ENCODE data around the gene XRN2.

The XRN2 gene

DNA sequence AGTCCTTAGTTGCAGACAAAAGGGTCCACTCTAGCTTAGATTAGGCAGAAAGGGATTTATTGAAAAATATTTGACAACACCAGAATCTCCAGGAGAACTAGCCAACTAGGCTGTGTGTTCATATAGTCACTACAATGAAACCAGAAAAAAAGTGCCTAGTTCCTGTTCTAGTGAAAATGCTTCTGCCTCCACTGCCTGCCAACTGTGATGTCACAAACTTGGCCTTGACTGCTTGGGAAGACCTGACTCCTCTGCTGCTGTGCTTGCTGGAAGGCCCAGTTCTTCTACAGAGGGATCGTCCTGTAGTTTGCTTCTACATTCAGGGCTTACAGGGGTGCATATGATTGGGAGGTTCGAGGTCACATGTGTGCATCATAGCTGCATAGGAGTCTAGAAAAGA lies 40.3 kb upstream of the XRN2 start:
- TF ChIP-seq, protein P1, sequence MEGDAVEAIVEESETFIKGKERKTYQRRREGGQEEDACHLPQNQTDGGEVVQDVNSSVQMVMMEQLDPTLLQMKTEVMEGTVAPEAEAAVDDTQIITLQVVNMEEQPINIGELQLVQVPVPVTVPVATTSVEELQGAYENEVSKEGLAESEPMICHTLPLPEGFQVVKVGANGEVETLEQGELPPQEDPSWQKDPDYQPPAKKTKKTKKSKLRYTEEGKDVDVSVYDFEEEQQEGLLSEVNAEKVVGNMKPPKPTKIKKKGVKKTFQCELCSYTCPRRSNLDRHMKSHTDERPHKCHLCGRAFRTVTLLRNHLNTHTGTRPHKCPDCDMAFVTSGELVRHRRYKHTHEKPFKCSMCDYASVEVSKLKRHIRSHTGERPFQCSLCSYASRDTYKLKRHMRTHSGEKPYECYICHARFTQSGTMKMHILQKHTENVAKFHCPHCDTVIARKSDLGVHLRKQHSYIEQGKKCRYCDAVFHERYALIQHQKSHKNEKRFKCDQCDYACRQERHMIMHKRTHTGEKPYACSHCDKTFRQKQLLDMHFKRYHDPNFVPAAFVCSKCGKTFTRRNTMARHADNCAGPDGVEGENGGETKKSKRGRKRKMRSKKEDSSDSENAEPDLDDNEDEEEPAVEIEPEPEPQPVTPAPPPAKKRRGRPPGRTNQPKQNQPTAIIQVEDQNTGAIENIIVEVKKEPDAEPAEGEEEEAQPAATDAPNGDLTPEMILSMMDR (IDR thresholded peaks at IDR 0.05), result no peak
- Histone ChIP-seq H3K4me3 (ENCODE audit: low read depth, low read length) (no peak overlapping the region), H3K4me2 (ENCODE audit: low read length) (no peak overlapping the region), H3K9ac (no peak overlapping the region), H3K4me1 (no peaks in the 10 kb centered on the region), H3K27ac (no peak overlapping the region), H3K27me3 (ENCODE audit: control insufficient read depth, insufficient read depth, low read length) (no peaks in the 10 kb centered on the region), H2AFZ (no peak overlapping the region), H3K36me3 (ENCODE audit: control insufficient read depth, insufficient read depth, low read length) (no peaks in the 10 kb centered on the region), H3K79me2 (no peaks in the 10 kb centered on the region), H3K9me3 (ENCODE audit: control insufficient read depth, low read length) (no peaks in the 10 kb centered on the region)

DNA sequence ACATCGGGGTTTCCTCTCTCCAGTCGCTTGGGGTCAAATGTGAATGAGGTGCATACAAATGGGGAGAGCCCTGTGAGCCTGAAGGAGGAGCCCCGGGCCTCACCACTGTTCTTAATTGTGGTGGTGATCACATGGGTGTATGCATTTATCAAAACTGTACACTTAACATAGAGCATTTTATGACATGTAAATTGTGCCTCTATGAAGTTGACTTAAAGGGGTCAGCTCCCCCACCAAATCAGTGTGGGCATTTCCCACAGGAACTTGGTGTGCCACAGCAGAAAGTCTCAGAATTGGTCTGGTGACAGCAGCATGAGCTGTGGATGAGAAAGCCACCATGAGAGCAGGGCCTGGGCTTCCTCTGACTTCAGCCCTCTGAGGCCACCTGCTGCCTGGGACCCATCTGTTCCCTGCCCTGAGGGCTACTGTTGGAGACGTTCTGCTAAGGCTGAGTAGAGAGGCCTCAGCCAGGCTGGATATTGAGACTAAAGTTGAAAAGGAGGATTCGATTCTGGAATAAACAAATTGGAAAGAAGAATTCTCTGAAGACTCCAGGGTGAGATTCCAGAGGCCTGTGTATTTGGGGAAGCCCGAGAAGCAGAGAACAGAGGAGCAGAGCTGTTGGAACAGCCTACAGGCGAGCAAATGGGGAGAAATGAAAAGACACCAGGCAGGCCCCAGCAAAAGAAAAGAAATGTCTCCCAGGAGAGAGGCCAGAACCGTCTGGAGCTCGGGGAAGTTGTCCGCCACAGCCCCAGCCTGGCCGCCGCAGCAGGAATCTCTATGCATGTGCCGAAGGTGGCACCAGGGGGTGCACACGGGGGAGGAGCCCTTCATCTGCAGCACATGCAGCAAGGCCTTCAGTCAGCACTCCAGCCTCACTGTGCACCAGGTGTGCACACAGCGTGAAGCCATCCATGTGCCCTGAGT lies 37.6 kb upstream of the XRN2 start:
- no peaks in the 10 kb centered on the region for H3K36me3 ChIP-seq (ENCODE audit: control insufficient read depth, insufficient read depth, low read length)
- TF ChIP-seq, protein P1 (IDR thresholded peaks at IDR 0.05), result no peak

DNA sequence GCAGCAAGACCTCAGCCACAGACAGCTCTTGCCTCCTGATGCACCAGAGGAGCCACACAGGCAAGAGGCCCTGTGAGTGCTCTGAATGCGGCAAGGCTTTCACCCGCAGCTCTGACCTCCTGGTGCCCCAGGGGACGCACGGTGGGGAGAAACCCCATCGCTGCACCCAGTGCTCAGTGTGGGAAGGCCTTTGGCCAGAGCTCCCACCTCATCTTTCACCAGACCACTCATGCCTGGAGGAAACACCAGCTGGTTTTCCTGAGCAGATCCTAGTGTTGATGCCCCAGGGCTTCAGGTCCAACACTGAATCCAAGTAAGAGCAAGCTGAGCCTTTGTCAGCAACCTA lies 37.0 kb upstream of the XRN2 start:
- no peak overlapping the region for H3K4me2 ChIP-seq (ENCODE audit: low read length)
- H3K9ac ChIP-seq, result no peak overlapping the region
- no peaks in the 10 kb centered on the region for H3K36me3 ChIP-seq (ENCODE audit: control insufficient read depth, insufficient read depth, low read length)
- no peaks in the 10 kb centered on the region for H3K79me2 ChIP-seq
- no peaks in the 10 kb centered on the region for H3K9me3 ChIP-seq (ENCODE audit: control insufficient read depth, low read length)
- no peaks in the 10 kb centered on the region for H3K27me3 ChIP-seq (ENCODE audit: control insufficient read depth, insufficient read depth, low read length)
- no peak overlapping the region for H3K27ac ChIP-seq
- H3K4me1 ChIP-seq, result no peaks in the 10 kb centered on the region
- H2AFZ ChIP-seq, result no peak overlapping the region
- H3K4me3 ChIP-seq (ENCODE audit: low read depth, low read length), result no peak overlapping the region
- TF ChIP-seq, protein P1 (IDR thresholded peaks at IDR 0.05), result no peak

More for the DNA sequence above, 37.6 kb upstream of the XRN2 start:
- Histone ChIP-seq H3K27ac (no peak overlapping the region), H3K9ac (no peak overlapping the region), H3K4me2 (ENCODE audit: low read length) (no peak overlapping the region), H3K4me1 (no peaks in the 10 kb centered on the region), H3K9me3 (ENCODE audit: control insufficient read depth, low read length) (no peaks in the 10 kb centered on the region), H3K27me3 (ENCODE audit: control insufficient read depth, insufficient read depth, low read length) (no peaks in the 10 kb centered on the region), H3K79me2 (no peaks in the 10 kb centered on the region), H3K4me3 (ENCODE audit: low read depth, low read length) (no peak overlapping the region), H2AFZ (no peak overlapping the region)

DNA sequence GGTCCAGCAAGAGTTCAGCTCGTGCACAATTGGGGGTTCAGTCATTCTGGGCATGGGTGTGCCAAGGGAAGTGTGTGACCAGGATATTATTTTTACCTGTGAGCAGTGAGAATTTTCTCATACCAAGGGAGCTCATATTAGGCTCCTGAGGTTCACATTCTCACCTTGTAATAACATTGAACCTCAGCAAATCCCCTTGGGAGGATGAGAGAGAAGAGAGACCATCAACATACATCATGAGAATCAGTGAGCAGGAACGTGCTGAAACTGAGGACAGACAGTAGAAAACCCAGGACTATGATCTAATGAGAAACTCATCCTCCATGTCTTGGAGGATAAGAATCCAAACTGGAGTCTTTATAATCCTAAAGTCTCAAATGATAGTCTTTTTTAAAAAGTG lies 33.4 kb upstream of the XRN2 start:
- Histone ChIP-seq H3K79me2 (no peaks in the 10 kb centered on the region), H3K27ac (no peak overlapping the region), H3K9me3 (ENCODE audit: control insufficient read depth, low read length) (no peaks in the 10 kb centered on the region), H3K27me3 (ENCODE audit: control insufficient read depth, insufficient read depth, low read length) (no peaks in the 10 kb centered on the region), H3K4me3 (ENCODE audit: low read depth, low read length) (no peak overlapping the region), H3K4me1 (no peaks in the 10 kb centered on the region), H3K4me2 (ENCODE audit: low read length) (no peak overlapping the region), H3K36me3 (ENCODE audit: control insufficient read depth, insufficient read depth, low read length) (no peaks in the 10 kb centered on the region), H2AFZ (no peak overlapping the region), H3K9ac (no peak overlapping the region)
- TF ChIP-seq, protein P1 (IDR thresholded peaks at IDR 0.05), result no peak

DNA sequence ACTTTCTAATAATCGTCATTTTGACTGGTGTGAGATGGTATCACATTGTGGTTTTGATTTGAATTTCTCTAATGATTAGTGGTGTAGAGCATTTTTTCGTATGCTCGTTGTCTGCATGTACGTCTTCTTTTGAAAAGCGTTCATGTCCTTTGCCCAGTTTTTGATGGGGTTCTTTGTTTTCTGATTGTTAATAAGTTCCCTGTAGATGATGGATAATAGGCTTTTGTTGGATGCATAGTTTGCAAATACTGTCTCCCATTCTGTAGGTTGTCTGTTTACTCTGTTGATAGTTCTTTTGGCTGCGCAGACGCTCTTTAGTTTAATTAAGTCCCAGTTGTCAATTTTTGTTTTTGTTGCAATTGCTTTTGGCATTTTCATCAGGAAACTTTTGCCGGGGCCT lies 32.3 kb upstream of the XRN2 start:
- H3K9ac ChIP-seq, result no peak overlapping the region
- no peak overlapping the region for H3K27ac ChIP-seq
- H3K4me3 ChIP-seq (ENCODE audit: low read depth, low read length), result no peak overlapping the region
- H3K79me2 ChIP-seq, result no peaks in the 10 kb centered on the region
- no peak overlapping the region for H2AFZ ChIP-seq
- H3K36me3 ChIP-seq (ENCODE audit: control insufficient read depth, insufficient read depth, low read length), result no peaks in the 10 kb centered on the region
- H3K9me3 ChIP-seq (ENCODE audit: control insufficient read depth, low read length), result no peaks in the 10 kb centered on the region
- H3K4me2 ChIP-seq (ENCODE audit: low read length), result no peak overlapping the region
- no peaks in the 10 kb centered on the region for H3K27me3 ChIP-seq (ENCODE audit: control insufficient read depth, insufficient read depth, low read length)
- TF ChIP-seq, protein P1 (IDR thresholded peaks at IDR 0.05), result no peak
- no peaks in the 10 kb centered on the region for H3K4me1 ChIP-seq
